HG03139 (cell line): ENCODE results near the gene HS2ST1.

ENCODE experiments used
- ATAC-seq: cut with Tn5 transposase; IDR thresholded peaks from one replicate; pipeline ENCODE4 v1.9.1; 2021; ENCODE audit not compliant: unreplicated experiment

Gene HS2ST1

GRCh38 chr1:87132284-87132870, 217.9 kb downstream of the HS2ST1 start:
- peak; percentile 32 for ATAC-seq

DNA sequence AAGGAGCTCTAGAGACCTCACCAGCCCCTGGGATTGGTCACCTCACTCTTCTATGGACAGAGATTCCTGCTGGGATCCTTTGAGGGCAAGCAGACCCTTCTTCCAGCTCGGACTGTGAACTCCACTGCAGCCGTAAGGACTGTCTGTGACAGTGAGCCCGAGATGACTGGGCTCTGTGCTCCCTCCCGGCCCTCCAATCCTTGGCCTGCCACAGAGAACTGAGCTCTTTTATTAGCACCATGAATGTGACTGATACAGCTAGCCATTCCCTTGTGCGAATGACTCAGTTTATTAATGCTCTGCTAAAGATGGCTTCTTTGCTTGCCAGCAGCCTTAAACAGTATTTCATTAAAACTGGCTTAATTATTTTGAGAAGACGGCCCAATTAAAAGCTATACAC, 219.6 kb downstream of the HS2ST1 start:
- ATAC-seq, result no peak

GRCh38 chr1:87134625-87135328, 220.3 kb downstream of the HS2ST1 start:
- no peak for ATAC-seq

DNA sequence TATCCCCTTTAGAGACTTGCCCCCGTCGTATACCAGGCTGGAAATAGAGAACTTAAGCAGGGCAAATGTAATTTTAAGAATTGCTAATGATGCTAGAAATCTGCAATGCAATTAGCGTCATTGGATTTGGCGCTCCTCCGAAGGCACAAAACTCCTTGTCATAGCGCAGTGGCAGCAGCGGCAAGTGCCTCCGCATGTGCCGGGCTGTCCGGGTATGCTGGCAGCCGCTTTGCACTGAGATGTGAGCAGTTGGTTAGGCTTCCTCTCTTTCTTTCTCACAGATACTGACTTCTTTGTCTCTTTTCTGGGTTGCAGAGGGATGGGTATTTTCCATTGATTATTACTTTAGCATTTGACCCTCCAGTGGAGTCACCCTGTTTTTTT, 220.9 kb downstream of the HS2ST1 start:
- ATAC-seq, result no peak

DNA sequence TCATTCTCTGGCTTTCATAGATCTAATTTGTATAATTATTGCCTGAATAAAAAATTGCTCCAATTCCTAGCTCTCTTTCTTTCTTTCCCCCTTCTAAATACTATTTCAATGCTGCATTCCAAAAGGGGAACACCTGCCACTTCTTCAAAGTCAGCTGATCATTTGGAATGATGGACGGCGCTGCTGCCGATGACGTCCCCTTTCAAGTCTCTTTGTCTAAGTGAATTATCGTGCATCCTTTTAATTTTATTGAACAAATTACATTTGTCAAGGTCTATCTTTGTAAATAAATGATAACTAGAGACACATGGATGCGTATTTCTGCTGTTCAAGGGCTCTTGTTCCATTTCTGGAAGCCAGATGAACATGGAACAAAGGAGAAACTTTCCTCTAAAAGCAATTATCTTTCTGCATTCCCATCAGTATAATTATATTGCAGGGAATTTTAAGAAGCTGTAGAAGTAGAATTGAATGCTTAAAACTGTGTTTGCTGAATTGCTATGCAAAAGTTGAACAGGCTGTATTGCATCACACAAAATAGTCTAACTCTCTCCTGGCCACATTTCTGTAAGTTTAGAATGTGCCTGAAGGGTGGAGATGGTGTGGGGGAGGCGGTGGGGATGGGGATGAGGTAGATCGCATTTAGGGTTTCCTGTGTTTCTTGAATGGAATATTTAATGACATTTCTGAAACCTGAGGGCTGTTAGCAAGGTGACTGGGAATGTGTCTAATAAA, 222.3 kb downstream of the HS2ST1 start:
- ATAC-seq, result no peak

DNA sequence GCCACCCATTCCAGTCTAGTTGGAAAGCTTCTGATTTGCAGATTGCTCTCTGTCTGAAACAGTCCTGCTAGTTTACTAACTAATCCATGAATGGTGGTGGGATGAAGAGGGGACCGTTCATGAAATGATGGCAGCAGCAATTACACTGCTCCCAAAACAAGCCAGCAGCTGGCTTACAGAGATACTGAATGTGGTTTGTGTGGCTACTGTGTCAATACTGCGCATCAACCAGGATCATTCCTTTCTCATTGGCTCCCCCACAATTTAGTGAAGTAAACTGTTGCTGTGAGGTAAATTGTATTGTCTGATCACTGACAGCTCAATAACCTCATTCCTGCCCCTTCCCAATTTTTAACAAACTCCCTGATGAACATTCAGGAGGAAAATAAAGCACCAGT, 222.9 kb downstream of the HS2ST1 start:
- no peak for ATAC-seq

DNA sequence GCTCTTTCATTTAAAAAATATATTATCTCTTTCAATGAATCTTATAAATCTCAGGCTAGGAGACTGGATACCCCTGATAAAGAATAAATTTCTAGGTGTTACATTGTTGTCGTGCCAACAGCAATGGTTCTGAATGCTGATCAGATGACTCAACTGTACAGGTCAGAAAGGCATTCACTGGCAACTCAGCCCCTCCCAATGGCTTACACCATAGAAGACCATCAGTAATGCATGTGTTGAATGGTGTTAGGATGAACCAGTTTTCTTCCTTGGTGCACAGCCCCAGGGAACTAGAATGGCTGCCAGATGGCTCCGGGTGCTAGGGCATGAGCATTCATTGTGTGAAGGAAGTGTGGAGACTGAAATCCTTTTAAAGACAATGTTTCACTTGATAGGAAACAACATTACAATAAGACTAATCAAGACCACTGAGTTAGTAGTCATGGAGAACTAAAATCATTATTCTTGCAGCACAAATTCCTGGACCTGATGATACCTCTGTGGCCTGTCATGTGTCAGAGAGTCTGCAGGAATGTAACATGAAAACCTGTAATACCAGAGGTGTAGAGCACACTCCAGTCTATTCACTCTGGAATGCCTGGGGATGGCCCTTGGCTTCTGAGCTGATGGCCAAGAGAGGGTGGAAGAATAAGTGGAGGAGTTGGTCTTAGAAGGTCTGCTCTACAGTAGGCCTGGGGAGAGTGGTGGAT, 226.6 kb downstream of the HS2ST1 start:
- no peak for ATAC-seq

DNA sequence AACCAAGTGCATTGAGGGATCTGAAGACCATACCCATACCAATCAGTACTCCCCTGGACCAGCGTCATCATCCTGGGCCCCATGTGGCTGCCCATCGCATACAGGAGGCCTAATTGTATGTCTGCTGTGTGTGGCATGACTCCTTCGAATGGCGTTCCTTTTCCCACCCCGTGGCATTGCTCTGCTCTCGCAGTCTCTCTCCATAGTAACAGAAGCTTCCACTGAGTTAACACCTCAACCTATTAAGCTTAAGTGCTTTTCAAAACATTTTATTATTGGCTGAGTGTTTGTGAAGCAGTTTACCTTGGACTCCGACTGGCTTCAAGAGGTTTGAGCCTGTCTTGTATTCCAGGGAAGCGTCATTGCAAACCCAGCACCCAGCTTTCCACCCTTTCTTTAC, 227.1 kb downstream of the HS2ST1 start:
- no peak for ATAC-seq

DNA sequence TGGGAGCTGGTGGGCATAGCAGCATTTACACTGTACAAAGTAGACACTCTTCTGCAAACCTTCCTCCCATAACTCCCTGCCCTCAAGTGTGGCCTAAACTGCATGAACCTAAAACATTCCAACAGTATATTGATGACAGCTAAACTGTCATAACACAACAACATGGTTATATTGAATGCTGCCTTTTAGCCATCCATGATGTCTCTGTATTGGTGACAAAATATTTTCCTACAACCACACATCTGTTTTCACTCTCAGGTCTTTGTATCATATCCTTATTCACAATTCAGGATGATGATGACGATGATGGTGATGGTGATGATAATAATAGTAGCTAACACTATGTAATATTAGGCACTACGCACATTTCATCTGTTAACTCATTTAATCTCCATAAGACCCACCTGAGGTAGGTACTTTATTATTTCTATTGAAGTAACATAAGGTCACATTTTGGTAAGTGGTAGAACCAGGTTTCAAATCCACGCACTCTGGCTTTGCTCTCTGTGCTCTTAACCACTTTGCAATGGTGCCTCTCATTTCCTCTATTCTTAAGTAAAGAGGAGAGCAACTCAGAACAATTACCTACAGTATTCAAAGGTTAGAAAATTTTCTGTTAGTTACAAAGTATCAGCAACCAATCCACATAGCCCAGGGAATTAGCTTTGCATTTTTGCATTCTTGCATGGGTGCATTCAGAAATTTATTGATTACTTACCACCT, 229.1 kb downstream of the HS2ST1 start:
- no peak for ATAC-seq

- no peak for ATAC-seq
Observed at GRCh38 chr1:87144316-87144895, 230.0 kb downstream of the HS2ST1 start.

DNA sequence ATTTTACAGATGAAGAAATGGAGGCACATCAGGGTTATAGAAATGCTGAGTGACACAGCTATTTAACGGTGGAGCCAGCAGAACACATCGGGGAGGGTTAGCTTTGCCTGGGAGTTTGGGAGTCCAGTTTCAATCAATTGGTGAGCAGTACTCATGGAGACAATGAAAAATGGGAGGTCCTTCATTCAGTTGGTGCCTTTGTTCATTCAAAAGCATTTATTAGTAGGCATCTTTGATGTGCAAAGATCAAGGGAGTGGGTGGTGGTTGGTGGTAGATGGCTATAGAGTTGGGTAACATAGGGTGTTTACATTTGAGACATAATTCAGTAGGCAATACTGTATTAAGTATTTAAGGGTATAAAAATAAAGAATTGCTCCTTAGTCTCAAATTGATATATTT, 230.5 kb downstream of the HS2ST1 start:
- ATAC-seq, result no peak

DNA sequence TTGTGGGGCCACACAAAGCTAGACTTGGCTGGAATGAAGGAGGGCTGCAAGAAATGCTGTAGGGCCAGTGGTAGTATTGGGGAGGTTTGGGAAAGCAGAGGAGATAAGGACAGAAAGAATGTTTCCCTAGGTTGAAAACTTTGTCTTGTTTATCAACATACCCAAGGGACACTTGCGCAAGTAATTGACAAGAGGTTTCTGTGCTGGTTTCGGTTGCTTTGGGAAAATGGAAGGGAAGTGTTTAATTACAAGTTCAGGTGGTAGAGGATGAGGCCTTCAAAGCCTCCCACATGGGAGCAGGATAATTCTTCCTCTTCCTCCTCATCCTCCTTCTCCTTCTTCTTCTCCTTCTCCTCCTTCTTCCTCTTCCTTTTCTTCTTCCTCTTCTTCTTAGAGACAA, 232.1 kb downstream of the HS2ST1 start:
- ATAC-seq, result no peak

DNA sequence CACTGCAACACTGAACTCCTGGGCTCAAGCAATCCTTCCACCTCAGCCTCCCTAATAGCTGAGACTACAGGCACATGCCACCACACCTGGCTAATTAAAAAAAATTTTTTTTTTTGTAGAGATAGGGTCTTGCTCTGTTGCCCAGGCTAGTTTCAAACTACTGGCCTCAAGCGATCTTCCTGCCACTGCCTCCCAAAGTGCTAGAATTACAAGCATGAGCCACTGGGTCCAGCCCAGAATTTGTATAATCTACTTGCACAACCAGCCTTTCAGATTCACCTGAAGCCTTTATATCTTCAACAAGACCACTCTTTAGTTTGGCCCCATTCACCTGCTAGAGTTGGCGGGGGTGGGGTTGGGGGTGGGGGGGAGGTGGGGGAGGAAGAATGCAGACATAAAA, 232.6 kb downstream of the HS2ST1 start:
- no peak for ATAC-seq

DNA sequence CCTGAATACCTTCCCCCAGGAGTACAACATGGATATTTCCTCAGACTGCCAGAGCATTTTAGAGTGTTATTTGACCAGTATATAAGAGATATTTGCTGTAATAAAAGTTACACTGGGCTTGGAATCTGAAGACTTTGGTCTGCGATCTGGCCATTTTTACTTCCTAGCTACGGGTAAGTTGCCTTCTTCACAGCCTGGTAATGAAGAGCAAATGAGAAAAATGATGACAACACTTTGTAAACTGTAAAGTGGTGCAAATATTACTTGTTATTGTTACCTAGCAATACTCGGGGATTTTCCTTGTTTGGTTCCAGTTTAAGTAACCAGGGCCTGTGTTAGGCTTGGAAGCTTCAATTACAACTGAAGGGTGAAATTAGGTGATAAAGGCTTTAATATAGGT, 233.4 kb downstream of the HS2ST1 start:
- ATAC-seq, result no peak

- no peak for ATAC-seq
Observed at GRCh38 chr1:87148661-87149060, 234.2 kb downstream of the HS2ST1 start.

DNA sequence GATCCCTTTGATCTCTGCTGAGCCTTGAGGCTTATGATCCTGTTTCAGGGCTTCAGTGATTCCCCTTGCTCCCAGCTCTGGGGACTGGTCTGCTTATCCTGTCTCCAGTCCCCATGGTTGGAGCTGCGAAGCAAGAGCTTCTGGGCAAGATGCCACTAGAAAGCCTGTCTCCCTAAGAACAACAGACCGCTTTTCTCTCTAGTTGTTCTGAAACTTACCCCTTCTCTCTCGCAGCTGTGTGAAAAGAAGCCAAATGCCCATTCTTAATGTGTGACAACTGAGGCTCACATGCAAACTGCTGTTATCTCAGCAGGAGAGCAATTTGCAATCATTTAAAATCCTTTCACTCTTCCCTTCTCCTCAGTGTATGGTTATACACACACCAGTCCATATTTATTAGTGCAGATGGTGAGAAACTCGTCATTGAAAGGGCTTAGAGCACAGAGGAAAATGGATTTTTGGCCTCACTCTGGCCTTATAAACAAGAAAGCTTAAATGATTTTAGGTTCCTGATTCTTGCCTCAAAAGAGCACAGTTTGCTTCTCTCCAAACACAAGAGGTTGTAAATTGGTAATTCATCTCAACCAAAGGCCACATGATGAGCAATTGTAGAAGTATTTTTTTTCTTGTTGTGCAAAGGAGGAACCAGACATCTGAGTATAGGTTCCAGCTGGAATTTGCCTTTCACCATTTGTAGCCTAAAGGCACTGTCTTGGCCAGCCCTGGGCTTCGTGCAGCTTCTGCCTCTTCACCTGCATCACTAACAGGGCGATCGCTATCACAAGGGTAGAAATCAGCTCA, 235.0 kb downstream of the HS2ST1 start:
- no peak for ATAC-seq

DNA sequence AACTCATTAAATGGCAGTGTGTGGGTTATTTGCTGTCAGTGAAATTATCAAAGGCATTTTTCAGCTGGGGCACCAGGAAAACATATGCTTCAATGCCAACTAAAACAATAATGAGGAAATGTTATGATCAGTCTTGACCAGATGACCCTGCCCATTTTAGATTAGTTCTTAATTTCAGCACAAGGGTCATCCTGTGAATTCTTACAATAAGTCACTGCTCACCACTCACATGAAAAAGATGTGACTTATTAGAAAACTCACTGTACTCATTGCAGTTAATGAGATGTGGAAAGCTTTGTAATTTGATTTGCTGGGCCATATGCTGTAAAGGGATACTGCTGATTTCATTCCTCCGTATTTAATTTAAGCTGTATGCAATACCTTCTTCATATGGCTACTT, 235.7 kb downstream of the HS2ST1 start:
- ATAC-seq, result no peak

GRCh38 chr1:87151500-87152421, 237.3 kb downstream of the HS2ST1 start:
- ATAC-seq, result peak; percentile 76

GRCh38 chr1:87154384-87154783, 239.9 kb downstream of the HS2ST1 start:
- ATAC-seq, result no peak
